Measurements from ENCODE around the gene CTSF. TPM values are rescaled to one million over a fixed set of nuclear protein-coding genes. Genes with fewer than 3 reads are reported as not detected.

The CTSF gene
- total and polyA plus RNA-seq, 2 of the 8 experiments (the other 6 are each of a cell fraction or from before 2014, with no cell fraction given) = 0.58 to 2.3 TPM

- TF ChIP-seq CTCF (IDR thresholded peaks at IDR 0.05; ENCODE audit: control extremely low read depth in 1 of 3, insufficient read depth in 1 of 3, low read depth in 1 of 3, low read length in 3 of 3) (no peak), EP300 (IDR thresholded peaks at IDR 0.05; ENCODE audit: borderline replicate concordance in 1 of 2, low read depth in 2 of 2, low read length in 2 of 2) (no peak), HDAC2 (IDR thresholded peaks at IDR 0.05; ENCODE audit: borderline replicate concordance in 1 of 2, low read depth in 2 of 2, low read length in 2 of 2) (peak in 1 of 2 experiments; percentile 21; a peak in 1 of 4 replicates), CBX5 (IDR thresholded peaks at IDR 0.05; ENCODE audit: low read depth, low read length) (no peak), YY1 (IDR thresholded peaks at IDR 0.05; ENCODE audit: low read depth, low read length) (0 out of 2 replicates have a peak, but pooled peaks have one; percentile 16), CEBPB (IDR thresholded peaks at IDR 0.05; ENCODE audit: low read depth, low read length) (no peak), POLR2AphosphoS5 (IDR thresholded peaks at IDR 0.05; ENCODE audit: low read depth, low read length) (peak; percentile 90), ATF2 (IDR thresholded peaks at IDR 0.05; ENCODE audit: low read length) (peak; percentile 74), RBBP5 (IDR thresholded peaks at IDR 0.05; ENCODE audit: borderline replicate concordance, low read depth, low read length) (peak; percentile 75; the same call in 1 of the 2 replicates), GABPA (IDR thresholded peaks at IDR 0.05; ENCODE audit: borderline replicate concordance, insufficient read depth, low read length) (no peak), TCF12 (IDR thresholded peaks at IDR 0.05; ENCODE audit: low read depth, low read length) (no peak), RAD21 (IDR thresholded peaks at IDR 0.05 in 1 of 2, conservative IDR thresholded peaks at IDR 0.05 in 1 of 2; ENCODE audit: low read depth in 2 of 2, low read length in 2 of 2) (no peak), USF2 (IDR thresholded peaks at IDR 0.05; ENCODE audit: low read length) (no peak; the same call in 1 of the 2 replicates), POLR2A (IDR thresholded peaks at IDR 0.05; ENCODE audit: control extremely low read depth in 1 of 2, low read depth in 2 of 2, low read length in 2 of 2) (peak; percentile 92 to 98), POU5F1 (IDR thresholded peaks at IDR 0.05; ENCODE audit: low read depth, low read length) (no peak), SIRT6 (IDR thresholded peaks at IDR 0.05; ENCODE audit: low read length) (no peak), CHD2 (IDR thresholded peaks at IDR 0.05; ENCODE audit: low read length) (peak; percentile 81)
Observed at GRCh38 chr11:66616379-66617154, 48.2 kb upstream of the CTSF start, which contains the start of gene RBM14 (continued).

All from H1 (cell line).